Right kidney (tissue), 1 donor: ENCODE data around the gene TBC1D3I.
"Not testable (repeated sequence)": the region's sequence is repeated elsewhere in the genome, so short reads cannot be mapped to it uniquely, and the experiment has no call there.

Source experiments
- DNase-seq: peaks from one replicate; pipeline ENCODE4 v3.0.0-alpha.2; 2016

Gene TBC1D3I

DNA sequence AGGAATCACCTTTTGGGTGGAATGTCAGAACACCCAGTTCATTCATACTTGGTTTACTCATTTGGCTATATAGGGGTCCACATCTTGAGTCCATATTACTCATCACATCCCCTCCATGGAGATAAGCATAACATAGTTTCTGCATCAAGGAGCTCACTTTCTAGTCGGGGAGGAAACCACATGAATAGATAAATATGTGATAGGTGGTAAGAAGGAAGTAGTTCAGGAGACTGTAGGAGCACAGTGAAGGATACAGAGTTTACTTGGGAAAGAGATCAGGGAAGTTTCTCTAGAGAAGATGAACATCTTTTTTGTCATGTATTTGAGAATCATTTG lies 57.9 kb downstream of the TBC1D3I start:
- DNase-seq: not testable (repeated sequence)

DNA sequence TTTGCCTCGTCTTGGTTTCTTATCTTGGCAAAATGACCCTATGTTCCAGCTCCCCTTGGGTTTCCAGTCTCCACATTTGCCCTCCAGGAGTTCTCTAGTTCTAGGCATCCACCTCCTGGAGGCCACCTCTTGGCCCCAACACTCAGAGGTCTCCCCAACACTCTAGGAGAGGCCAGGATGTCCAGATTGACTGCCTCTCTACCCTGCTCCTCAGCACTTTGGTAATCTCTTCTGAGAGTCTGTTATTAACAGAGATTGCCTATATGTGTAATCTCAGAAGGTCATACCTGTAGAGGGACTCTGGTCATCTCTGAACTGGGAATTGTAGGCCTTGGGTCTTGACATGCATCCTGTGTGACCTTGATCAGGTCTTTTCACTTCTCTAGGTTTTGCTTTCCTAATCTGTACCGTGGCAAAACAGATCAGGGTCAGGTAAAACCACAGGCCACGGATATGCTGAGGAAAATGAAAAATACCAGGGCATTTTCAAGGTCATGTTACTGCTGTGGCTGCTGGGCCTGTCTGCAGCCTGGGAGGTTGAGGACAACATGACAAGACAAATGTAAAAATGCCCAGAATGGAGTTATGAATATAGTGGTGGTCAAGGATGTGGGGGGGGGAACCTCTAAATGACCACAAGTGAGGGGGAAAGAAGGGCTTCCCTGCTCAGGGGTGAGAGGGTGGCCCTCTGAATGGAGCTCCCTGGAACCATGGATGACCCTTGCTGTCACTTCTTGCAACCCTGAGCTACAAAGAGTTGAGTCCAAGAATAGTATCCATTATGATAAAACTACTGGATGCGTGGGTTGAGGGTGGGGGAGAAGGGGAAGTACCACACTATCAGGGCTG lies 58.5 kb downstream of the TBC1D3I start:
- DNase-seq: no peak

DNA sequence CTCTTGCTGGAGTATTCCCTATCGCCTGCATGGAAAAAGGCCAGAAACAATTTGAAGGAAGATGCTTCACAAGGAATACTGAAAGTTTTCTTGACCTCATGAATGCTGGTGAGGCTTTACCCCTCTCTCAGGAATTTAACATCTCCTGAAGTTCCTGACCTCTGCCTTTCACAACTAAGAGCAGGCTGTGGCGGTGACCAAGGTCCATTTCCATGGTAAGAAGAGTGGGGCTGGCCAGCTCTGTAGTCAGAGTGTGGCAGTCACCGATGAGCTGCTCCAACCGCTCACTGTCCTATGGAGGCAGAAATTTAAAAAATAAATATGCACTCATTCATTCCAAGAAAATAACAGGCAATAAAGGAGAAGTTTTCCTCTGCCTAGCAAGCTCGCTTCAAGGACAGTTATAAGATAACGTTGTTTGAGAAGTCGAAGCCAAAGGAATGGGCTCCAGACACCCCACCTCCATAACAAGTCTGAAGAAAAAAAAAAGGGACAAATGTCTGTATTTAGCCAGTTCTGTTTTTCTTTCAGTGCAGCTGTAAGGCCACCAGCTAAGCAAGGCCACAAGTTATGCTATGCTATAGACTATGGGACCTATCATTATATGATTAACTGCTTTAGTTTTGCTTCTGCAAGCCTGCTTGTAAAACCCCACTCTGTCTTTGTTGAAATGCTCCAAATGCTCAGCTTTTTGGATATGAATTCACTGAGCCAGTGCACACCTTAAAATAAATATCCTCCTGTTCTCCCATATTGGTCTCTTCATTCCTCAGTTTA lies 59.5 kb downstream of the TBC1D3I start:
- DNase-seq: no peak
